HG03432 (cell line): ENCODE measurements around the gene SIDT2.
"Not testable (repeated sequence)": the region's sequence is repeated elsewhere in the genome, so short reads cannot be mapped to it uniquely, and the experiment has no call there.

Experiments
- ATAC-seq: cut with Tn5 transposase; IDR thresholded peaks from one replicate; pipeline ENCODE4 v1.9.1; 2021; ENCODE audit warnings: mild to moderate bottlenecking, moderate library complexity; ENCODE audit not compliant: unreplicated experiment

The SIDT2 gene

GRCh38 chr11:117171404-117172061, 7.0 kb upstream of the SIDT2 start:
- ATAC-seq = no peak

- no peak for ATAC-seq
Measured at GRCh38 chr11:117172724-117173421, 5.7 kb upstream of the SIDT2 start.

GRCh38 chr11:117175104-117175503, 3.4 kb upstream of the SIDT2 start:
- no peak for ATAC-seq

GRCh38 chr11:117175781-117176180, 2.8 kb upstream of the SIDT2 start:
- no peak for ATAC-seq

GRCh38 chr11:117176186-117176585, 2.4 kb upstream of the SIDT2 start:
- ATAC-seq = no peak

- ATAC-seq = no peak
Measured at GRCh38 chr11:117177534-117178209, 871 bp upstream of the SIDT2 start.

- ATAC-seq = peak; percentile 32
Measured at GRCh38 chr11:117179048-117179999, 781 bp downstream of the SIDT2 start.

- no peak for ATAC-seq
Measured at GRCh38 chr11:117180020-117180419, 1.5 kb downstream of the SIDT2 start.

- ATAC-seq = peak; percentile 37
Measured at GRCh38 chr11:117180661-117181585, 2.4 kb downstream of the SIDT2 start.

GRCh38 chr11:117181586-117182550, 3.3 kb downstream of the SIDT2 start:
- ATAC-seq = no peak

GRCh38 chr11:117182551-117182935, 4.0 kb downstream of the SIDT2 start:
- ATAC-seq = no peak

- not testable (repeated sequence) for ATAC-seq
Measured at GRCh38 chr11:117183178-117183577, 4.6 kb downstream of the SIDT2 start.

GRCh38 chr11:117183724-117184349, 5.3 kb downstream of the SIDT2 start:
- ATAC-seq = no peak

- ATAC-seq = no peak
Measured at GRCh38 chr11:117185736-117186430, 7.3 kb downstream of the SIDT2 start.

GRCh38 chr11:117186431-117186761, 7.9 kb downstream of the SIDT2 start:
- no peak for ATAC-seq

GRCh38 chr11:117187007-117187406, 8.5 kb downstream of the SIDT2 start:
- no peak for ATAC-seq

- ATAC-seq = no peak
Measured at GRCh38 chr11:117187428-117187798, 8.9 kb downstream of the SIDT2 start.
